ENCODE results near the gene AKAP13. TPM values are rescaled to one million over a fixed set of nuclear protein-coding genes. Genes with fewer than 3 reads are reported as not detected.

The AKAP13 gene
- total RNA-seq, 1 experiment from 2014 or later = 47.3 TPM

GRCh38 chr15:85474700-85475316 is 94.4 kb downstream of the AKAP13 start:
- no peak for DNase-seq
- Mint-ChIP-seq H3K4me3 (no peak overlapping the region), H3K36me3 (ENCODE audit: insufficient read depth in 1 of 3, low read depth in 3 of 3) (no peaks in the 10 kb centered on the region), H3K4me1 (peaks cover 48 to 52% of the 10 kb centered on the region in 2 experiments), H3K27me3 (ENCODE audit: low read depth) (no peaks in the 10 kb centered on the region), H3K27ac (no peak overlapping the region), H3K9me3 (no peaks in the 10 kb centered on the region)
- Histone ChIP-seq H3K23me2 (ENCODE audit: insufficient read length, low read depth, low read length, poor library complexity, severe bottlenecking) (no peaks in the 10 kb centered on the region), H3K56ac (ENCODE audit: insufficient read length, low read depth, low read length) (no peak overlapping the region), H3K9ac (ENCODE audit: extremely low read depth, insufficient read length, low read length) (no peak overlapping the region), H3K23ac (ENCODE audit: insufficient read length, low read depth, low read length) (no peak overlapping the region), H2BK20ac (ENCODE audit: low read depth, low read length, poor library complexity, severe bottlenecking) (no peak overlapping the region), H3K4ac (ENCODE audit: low read depth, low read length) (no peak overlapping the region), H2BK12ac (ENCODE audit: insufficient read length, low read depth, low read length) (no peak overlapping the region), H4K91ac (ENCODE audit: insufficient read length, low read depth, low read length) (no peak overlapping the region), H3K27ac (ENCODE audit: insufficient read length, low read depth, low read length) (no peak overlapping the region), H2AFZ (ENCODE audit: low read length) (no peak overlapping the region), H3K79me1 (ENCODE audit: insufficient read depth, low read depth, low read length, poor library complexity, severe bottlenecking) (peaks cover 3% of the 10 kb centered on the region), H4K5ac (ENCODE audit: insufficient read length, low read depth, low read length) (no peak overlapping the region), H2BK5ac (ENCODE audit: insufficient read length, low read length) (no peak overlapping the region), H3K14ac (ENCODE audit: insufficient read depth, low read length) (no peak overlapping the region), H4K8ac (replicated peaks; ENCODE audit: insufficient read length, low read depth, low read length) (no peak overlapping the region), H3K4me1 (ENCODE audit: insufficient read depth, low read length) (peaks cover 10% of the 10 kb centered on the region), H3K27me3 (ENCODE audit: insufficient read depth, low read length) (no peaks in the 10 kb centered on the region), H3K18ac (ENCODE audit: insufficient read length, low read depth, low read length) (no peak overlapping the region), H3K9me3 (ENCODE audit: control insufficient read depth, low read depth, low read length) (no peaks in the 10 kb centered on the region), H2AK5ac (ENCODE audit: insufficient read length, low read length) (no peak overlapping the region), H3K4me2 (ENCODE audit: insufficient read depth, insufficient read length, low read length) (no peak overlapping the region), H2BK120ac (ENCODE audit: low read depth, low read length, poor library complexity, severe bottlenecking) (no peak overlapping the region), H2BK15ac (ENCODE audit: low read depth, low read length) (no peak overlapping the region), H3T11ph (ENCODE audit: low read length) (no peak overlapping the region), H4K20me1 (ENCODE audit: control insufficient read depth, insufficient read depth, insufficient read length) (peaks cover 2% of the 10 kb centered on the region), H3K79me2 (ENCODE audit: insufficient read depth, low read length) (peaks cover 2% of the 10 kb centered on the region; the same call in 1 of the 2 replicates)
- WGBS (ENCODE audit: extremely low coverage, insufficient read length, low lambda C conversion rate) = no CpG with 5 or more reads among the region's 8 CpGs
- TF ChIP-seq CTCF (conservative IDR thresholded peaks at IDR 0.05) = no peak
